Vagina (tissue), 2 donors: Measurements from ENCODE around the gene ACAD10.

Experiments
- CTCF ChIP-seq, 3 experiments: fragments of 450-650 bp in 2 of 3; fragments of 200-600 bp in 1 of 3; sonication (generic) in 1 of 3; IDR thresholded peaks; one replicate each; pipeline ENCODE4 v1.5.1; 2017 to 2019; ENCODE audit warnings: antibody characterized with exemption in 3 of 3, mild to moderate bottlenecking in 2 of 3, moderate library complexity in 2 of 3
- POLR2AphosphoS5 ChIP-seq, 2 donors: sonication (generic); formaldehyde crosslinking; IDR thresholded peaks; one replicate each; pipeline ENCODE4 v1.9.0; 2017; ENCODE audit warnings: antibody characterized with exemption in 2 of 2, mild to moderate bottlenecking in 2 of 2, low read depth in 1 of 2; ENCODE audit not compliant: insufficient read depth in 1 of 2

DNA sequence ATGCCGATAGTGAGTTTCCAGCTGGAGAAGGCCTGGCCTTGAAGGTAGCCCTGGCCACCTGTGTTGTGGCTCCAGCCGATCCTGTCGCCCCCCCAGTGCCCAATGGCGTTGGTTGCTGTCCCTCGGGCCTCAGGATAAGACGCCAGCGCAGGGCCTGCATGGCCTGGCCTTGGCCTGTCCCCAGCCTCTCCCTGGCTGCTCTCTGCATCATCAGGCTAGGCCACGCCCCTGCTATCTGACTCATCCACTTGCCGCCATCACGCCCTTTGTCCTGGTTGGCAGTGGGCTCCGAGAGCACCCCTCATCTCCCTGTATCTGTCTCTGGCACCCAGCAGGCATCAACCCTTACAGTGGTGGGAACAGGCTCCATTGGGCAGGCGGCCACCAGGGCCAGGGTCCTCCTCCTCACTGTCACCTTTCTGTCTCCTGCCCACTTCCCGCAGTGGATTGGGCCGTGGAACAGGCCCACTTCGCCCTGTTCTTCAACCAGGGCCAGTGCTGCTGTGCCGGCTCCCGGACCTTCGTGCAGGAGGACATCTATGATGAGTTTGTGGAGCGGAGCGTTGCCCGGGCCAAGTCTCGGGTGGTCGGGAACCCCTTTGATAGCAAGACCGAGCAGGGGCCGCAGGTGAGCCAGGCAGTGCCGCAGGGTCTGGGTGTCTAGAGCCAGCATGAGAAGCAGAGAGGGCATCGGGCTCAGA lies 106.5 kb downstream of the ACAD10 start:
- TF ChIP-seq CTCF (IDR thresholded peaks at IDR 0.05) (no peak), POLR2AphosphoS5 (IDR thresholded peaks at IDR 0.05; ENCODE audit: insufficient read depth in 1 of 2, low read depth in 1 of 2) (no peak)
